Retinal pigment epithelial cell (primary cell): ENCODE results near the gene LCK.

Source experiments
- DNase-seq: peaks from one replicate; pipeline ENCODE4 v3.0.0-alpha.2; 2010; ENCODE audit warnings: low read depth
- H3K4me3 ChIP-seq: 2 replicates; pipeline ENCODE4 v1.5.1; 2011; ENCODE audit warnings: mild to moderate bottlenecking, low read length, control low read depth, moderate library complexity
- TF ChIP-seq, protein P1 (sequence below): conservative IDR thresholded peaks from 2 replicates; pipeline ENCODE4 v1.5.1; 2011; ENCODE audit warnings: low read depth, low read length, control low read depth, inconsistent platforms

LCK gene

DNA sequence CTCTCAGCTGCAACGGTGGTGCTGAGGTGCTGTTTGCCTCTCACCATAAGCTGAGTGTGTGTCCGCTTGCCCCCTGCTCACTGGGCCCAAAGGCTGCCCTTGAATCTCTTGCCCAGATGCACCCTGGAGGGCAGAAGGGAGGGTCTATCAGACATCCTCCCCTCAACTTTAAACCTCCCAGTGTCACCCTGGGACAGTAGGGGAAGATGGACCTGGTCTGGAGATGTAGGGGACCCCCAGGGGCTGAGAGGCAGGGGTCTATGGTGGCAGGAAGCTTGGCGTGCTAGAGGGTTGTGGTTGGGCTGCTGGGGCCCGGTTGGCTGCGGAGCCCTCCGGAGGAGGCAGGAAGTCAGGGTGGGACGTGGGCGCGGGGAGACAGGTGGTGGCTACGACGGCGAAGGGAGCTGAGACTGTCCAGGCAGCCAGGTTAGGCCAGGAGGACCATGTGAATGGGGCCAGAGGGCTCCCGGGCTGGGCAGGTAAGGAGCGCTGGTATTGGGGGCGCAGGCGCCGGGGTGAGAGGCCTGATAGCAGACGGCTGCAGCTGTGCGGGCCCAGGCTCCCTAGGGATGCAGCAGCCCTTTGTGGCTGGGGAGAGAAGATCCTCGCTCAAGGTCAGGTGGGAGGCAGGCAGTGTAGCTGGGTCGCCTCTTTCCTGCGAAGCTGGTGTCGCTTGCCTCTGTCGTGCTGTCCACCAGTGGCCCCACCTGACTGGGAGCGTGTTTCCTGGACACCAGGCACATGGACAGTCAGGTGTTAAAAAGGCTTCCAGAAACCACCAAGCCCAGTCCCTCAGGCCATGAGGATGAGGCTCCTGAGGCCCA, at the start of gene LCK:
LCK (plus strand) TSS at position 373 of the 824 bp plus-strand sequence. CDS start 23,065 bp downstream, outside the sequence.
- TF ChIP-seq, protein P1, sequence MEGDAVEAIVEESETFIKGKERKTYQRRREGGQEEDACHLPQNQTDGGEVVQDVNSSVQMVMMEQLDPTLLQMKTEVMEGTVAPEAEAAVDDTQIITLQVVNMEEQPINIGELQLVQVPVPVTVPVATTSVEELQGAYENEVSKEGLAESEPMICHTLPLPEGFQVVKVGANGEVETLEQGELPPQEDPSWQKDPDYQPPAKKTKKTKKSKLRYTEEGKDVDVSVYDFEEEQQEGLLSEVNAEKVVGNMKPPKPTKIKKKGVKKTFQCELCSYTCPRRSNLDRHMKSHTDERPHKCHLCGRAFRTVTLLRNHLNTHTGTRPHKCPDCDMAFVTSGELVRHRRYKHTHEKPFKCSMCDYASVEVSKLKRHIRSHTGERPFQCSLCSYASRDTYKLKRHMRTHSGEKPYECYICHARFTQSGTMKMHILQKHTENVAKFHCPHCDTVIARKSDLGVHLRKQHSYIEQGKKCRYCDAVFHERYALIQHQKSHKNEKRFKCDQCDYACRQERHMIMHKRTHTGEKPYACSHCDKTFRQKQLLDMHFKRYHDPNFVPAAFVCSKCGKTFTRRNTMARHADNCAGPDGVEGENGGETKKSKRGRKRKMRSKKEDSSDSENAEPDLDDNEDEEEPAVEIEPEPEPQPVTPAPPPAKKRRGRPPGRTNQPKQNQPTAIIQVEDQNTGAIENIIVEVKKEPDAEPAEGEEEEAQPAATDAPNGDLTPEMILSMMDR, result no peak
- no peak for DNase-seq
- H3K4me3 ChIP-seq, result no peak within 1 kb of the TSS

- TF ChIP-seq, protein P1, result no peak
- DNase-seq, result no peak
- peak overlapping the region; percentile 79 for H3K4me3 ChIP-seq
These were observed 46.1 kb upstream of the LCK start for GRCh38 chr1:32204943-32205361.

- TF ChIP-seq, protein P1, result peak; percentile 20
- no peak for DNase-seq
- peak within 1 kb of the TSS; percentile 79 for H3K4me3 ChIP-seq
These were observed 45.4 kb upstream of the LCK start, which contains the start of gene IQCC for GRCh38 chr1:32205401-32206370. Gene IQCC, plus strand, starts transcription at chr1:32205671. Its CDS starts 11 bp downstream, at chr1:32205682.

DNA sequence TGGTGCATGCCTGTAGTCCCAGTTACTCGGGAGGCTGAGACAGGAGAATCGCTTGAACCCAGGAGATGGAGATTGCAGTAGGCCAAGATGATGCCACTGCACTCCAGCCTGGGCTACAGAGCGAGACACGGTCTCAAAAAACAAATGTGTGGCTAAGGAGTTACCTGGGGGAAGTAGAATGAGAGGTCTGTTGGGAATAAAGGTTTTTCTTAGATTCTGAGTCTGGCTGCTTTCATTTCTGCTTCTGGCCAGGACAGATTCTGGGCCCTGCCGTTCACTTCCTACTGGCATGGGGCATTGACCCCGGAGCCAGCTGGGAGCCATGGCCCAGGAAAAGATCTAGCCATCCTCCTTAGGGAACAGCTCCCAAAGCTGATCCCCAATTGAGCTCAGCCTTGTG, 42.6 kb upstream of the LCK start:
- H3K4me3 ChIP-seq, result no peak overlapping the region
- TF ChIP-seq, protein P1, result no peak
- DNase-seq, result no peak

DNA sequence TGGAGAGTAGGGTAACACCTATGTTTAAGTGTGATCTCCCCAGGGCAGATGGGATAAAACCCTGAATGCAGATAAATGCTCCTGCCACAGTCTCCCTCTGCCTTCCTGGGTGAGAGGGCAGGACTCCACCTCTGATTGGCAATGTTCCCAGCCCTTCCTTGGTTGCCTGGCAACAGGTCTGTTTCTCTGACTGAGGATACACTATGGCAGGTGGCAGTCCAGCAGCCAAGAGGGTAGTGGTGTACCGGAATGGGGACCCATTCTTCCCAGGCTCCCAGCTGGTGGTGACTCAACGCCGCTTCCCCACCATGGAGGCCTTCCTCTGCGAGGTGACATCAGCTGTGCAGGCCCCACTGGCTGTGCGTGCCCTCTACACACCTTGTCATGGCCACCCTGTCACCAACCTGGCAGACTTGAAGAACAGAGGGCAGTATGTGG, 42.2 kb upstream of the LCK start, which contains the start of gene DCDC2B:
DCDC2B (plus strand) TSS at position 199 of the 438 bp plus-strand sequence; CDS start at position 204, 5 bp downstream.
- no peak within 1 kb of the TSS for H3K4me3 ChIP-seq
- DNase-seq, result peak; percentile 39
- TF ChIP-seq, protein P1, result no peak

DNA sequence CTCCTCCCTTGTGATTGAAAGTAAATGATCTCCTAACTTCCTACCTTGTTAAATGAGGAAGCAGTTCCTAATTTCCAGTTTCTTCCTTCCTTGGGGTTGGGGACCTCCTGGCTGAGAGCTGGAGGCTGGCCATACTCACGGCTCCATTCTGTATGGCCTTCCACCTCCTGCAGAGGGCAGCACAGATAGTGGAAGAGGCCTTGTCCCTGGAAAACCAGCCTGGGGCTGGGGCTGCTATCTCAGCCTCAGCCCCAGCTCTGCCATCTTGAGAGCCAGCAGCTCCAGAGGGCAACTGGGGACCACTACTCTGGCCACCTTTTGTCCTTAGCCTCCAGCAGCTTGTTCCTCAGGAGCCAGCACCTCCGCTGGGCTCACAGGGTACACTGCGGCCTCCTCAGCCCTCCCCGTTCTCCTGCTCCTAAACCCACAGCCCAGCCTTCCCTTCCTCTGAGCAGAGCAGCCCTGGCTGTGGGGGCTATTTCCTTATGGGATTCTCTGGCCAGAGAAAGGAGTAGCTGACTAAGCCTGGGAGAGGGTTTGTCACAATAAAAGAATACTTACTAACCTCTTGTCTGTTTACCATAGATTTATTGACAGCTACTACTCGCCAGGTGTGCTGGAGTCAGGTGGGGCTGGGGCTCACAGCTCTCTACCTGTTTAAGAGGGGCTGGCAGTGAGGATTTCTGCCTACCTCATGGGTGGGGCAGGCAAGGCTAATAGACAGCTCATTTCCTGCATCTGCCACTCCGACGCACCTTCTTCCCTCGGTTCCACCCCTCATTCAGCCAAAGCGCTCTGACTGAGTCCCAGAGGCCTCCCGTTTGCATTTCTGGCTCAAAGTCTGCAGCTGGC, 35.2 kb upstream of the LCK start:
- no peak for DNase-seq
- TF ChIP-seq, protein P1, result peak; percentile 85
- H3K4me3 ChIP-seq, result no peak overlapping the region
